Stimulated activated CD8-positive, alpha-beta memory T cell treated with anti-CD3 and anti-CD28 coated beads, Interleukin-12 subunit alpha, Interleukin-12 subunit beta, amount 100 ng/mL, for 4 hours (primary cell): ENCODE results near the gene CHST2.

Experiments used
- DNase-seq: peaks from one replicate; pipeline ENCODE4 v3.0.0-alpha.2; 2020; ENCODE audit warnings: low read depth

CHST2 gene

GRCh38 chr3:143099210-143099609 is 20.4 kb upstream of the CHST2 start:
- DNase-seq = no peak

- no peak for DNase-seq
Observed at GRCh38 chr3:143099690-143100089, 19.9 kb upstream of the CHST2 start.

GRCh38 chr3:143100451-143100850 is 19.1 kb upstream of the CHST2 start:
- no peak for DNase-seq

GRCh38 chr3:143101792-143102381 is 17.7 kb upstream of the CHST2 start:
- no peak for DNase-seq

- DNase-seq = no peak
Observed at GRCh38 chr3:143103652-143104051, 15.9 kb upstream of the CHST2 start.

GRCh38 chr3:143105170-143105569 is 14.4 kb upstream of the CHST2 start:
- DNase-seq = no peak

GRCh38 chr3:143109861-143110260 is 9.7 kb upstream of the CHST2 start:
- DNase-seq = no peak

GRCh38 chr3:143110371-143110770 is 9.2 kb upstream of the CHST2 start:
- DNase-seq = no peak

GRCh38 chr3:143118630-143119008 is 952 bp upstream of the CHST2 start:
- no peak for DNase-seq

GRCh38 chr3:143119974-143120715 is 574 bp downstream of the CHST2 start:
- peak; percentile 22 for DNase-seq

GRCh38 chr3:143120716-143121240 is 1.2 kb downstream of the CHST2 start:
- DNase-seq = peak; percentile 15

- peak; percentile 59 for DNase-seq
Observed at GRCh38 chr3:143121241-143122088, 1.9 kb downstream of the CHST2 start.

GRCh38 chr3:143122089-143122430 is 2.5 kb downstream of the CHST2 start:
- peak; percentile 1 for DNase-seq

GRCh38 chr3:143122608-143123352 is 3.2 kb downstream of the CHST2 start:
- DNase-seq = no peak

GRCh38 chr3:143123353-143123984 is 3.9 kb downstream of the CHST2 start:
- no peak for DNase-seq

GRCh38 chr3:143124601-143125520 is 5.3 kb downstream of the CHST2 start:
- DNase-seq = no peak

GRCh38 chr3:143127801-143128200 is 8.2 kb downstream of the CHST2 start:
- no peak for DNase-seq

GRCh38 chr3:143128227-143128955 is 8.8 kb downstream of the CHST2 start:
- DNase-seq = no peak

- DNase-seq = no peak
Observed at GRCh38 chr3:143132246-143132980, 12.8 kb downstream of the CHST2 start.
